Transverse colon (tissue), 4 donors: Measurements from ENCODE around the gene ZFP92. TPM values are rescaled to one million over a fixed set of nuclear protein-coding genes. Genes with fewer than 3 reads are reported as not detected.

Source experiments
- DNase-seq: peaks from one replicate; pipeline ENCODE4 v3.0.0-alpha.2; 2019
- H3K27ac ChIP-seq, 4 donors: fragments of 200-600 bp; sonication (generic); 2 replicates each; pipeline ENCODE4 v1.5.1; 2016 to 2018; ENCODE audit warnings: inconsistent platforms in 4 of 4
- H3K27me3 ChIP-seq: fragments of 200-600 bp; sonication (generic); 2 replicates; pipeline ENCODE4 v1.5.1; 2017; ENCODE audit warnings: inconsistent platforms
- H3K36me3 ChIP-seq, 4 donors: fragments of 200-600 bp; sonication (generic); 2 replicates each; pipeline ENCODE4 v1.5.1; 2017 to 2019; ENCODE audit warnings: inconsistent platforms in 4 of 4
- H3K4me1 ChIP-seq, 4 donors: fragments of 200-600 bp; sonication (generic); 2 replicates each; pipeline ENCODE4 v1.5.1; 2017 to 2020; ENCODE audit warnings: inconsistent platforms in 4 of 4
- H3K4me3 ChIP-seq, 4 donors: fragments of 200-600 bp; sonication (generic); 1 replicate in 1 of 4; 2 replicates in 3 of 4; pipeline versions ENCODE4 v1.5.1 to v1.6.1; 2017 to 2019; ENCODE audit warnings: inconsistent platforms in 4 of 4
- H3K9me3 ChIP-seq, 2 donors: fragments of 200-600 bp; sonication (generic); 2 replicates each; pipeline ENCODE4 v1.5.1; 2017 to 2019; ENCODE audit warnings: inconsistent platforms in 2 of 2
- CTCF ChIP-seq, 5 experiments: fragments of 200-600 bp in 3 of 5; fragments of 450-650 bp in 2 of 5; sonication (generic) in 3 of 5; IDR thresholded peaks; 1 replicate in 2 of 5; 2 replicates in 3 of 5; pipeline ENCODE4 v1.5.1; 2016 to 2017; ENCODE audit warnings: antibody characterized with exemption in 5 of 5, inconsistent platforms in 3 of 5, mild to moderate bottlenecking in 2 of 5, moderate library complexity in 1 of 5
- EP300 ChIP-seq: sonication (generic); formaldehyde crosslinking; IDR thresholded peaks from one replicate; pipeline ENCODE4 v1.6.1; 2017; ENCODE audit warnings: antibody characterized with exemption, low read depth
- POLR2A ChIP-seq: fragments of 450-650 bp; IDR thresholded peaks from one replicate; pipeline ENCODE4 v1.6.1; 2016; ENCODE audit warnings: antibody characterized with exemption, mild to moderate bottlenecking, moderate library complexity
- POLR2AphosphoS5 ChIP-seq, 3 donors: sonication (generic); formaldehyde crosslinking; IDR thresholded peaks; one replicate each; pipeline ENCODE4 v1.6.1; 2016; ENCODE audit warnings: antibody characterized with exemption in 3 of 3
- WGBS, 2 donors: methylation state at CpG; one replicate each; pipeline ENCODE4 v1.1.5; 2018; ENCODE audit warnings: low coverage in 1 of 2; 5-methylcytosine and 5-hydroxymethylcytosine counted together
- in situ Hi-C, 4 donors: fragments of 200-750 bp; cut with MboI; loops; one replicate each; pipeline versions ENCODE4 v1.15.0 to v1.15.1; 2017; ENCODE audit warnings: low sequenced_read_pairs in 3 of 4, low pct_ligation_motif_present in 1 of 4, low pct_unique_long_range_greater_than_20kb in 1 of 4
- intact Hi-C: fragments of 100-400 bp; cut with DNase I; formaldehyde crosslinking; loops from one replicate; pipeline ENCODE4 v1.15.1; 2023; ENCODE audit warnings: low total_unique reads
- small RNA-seq, 4 donors: library from RNA; depleted of rRNA; stranded (forward); fragments of <200 nt; gene quantifications; one replicate each; pipeline ENCODE3, GENCODE V24; 2016
- total RNA-seq, 4 donors: library from RNA; depleted of rRNA; stranded (reverse); fragments of >200 nt; gene quantifications; one replicate each; pipeline ENCODE4 v1.1.0, GENCODE V29; 2016

Gene ZFP92
- total RNA-seq, 4 donors from 2014 or later: 0.27 to 3.0 (median 1.3) TPM

GRCh38 chrX:153457827-153458466 lies 46.7 kb downstream of the ZFP92 start:
- TF ChIP-seq CTCF (IDR thresholded peaks at IDR 0.05): no peak
- TF ChIP-seq POLR2A: no peak
- TF ChIP-seq EP300: no peak
- TF ChIP-seq POLR2AphosphoS5 (IDR thresholded peaks at IDR 0.05): no peak
- Histone ChIP-seq H3K4me3 (no peak overlapping the region), H3K4me1 (no peaks in the 10 kb centered on the region), H3K36me3 (no peaks in the 10 kb centered on the region), H3K27me3 (no peaks in the 10 kb centered on the region), H3K27ac (no peak overlapping the region), H3K9me3 (no peaks in the 10 kb centered on the region)
- WGBS, 2 donors: 89% methylated on average over 17 of the region's 17 CpGs; no CpG with 5 or more reads in 1 of the 2 donors
- intact Hi-C loops (no loop called here), in situ Hi-C loops (no loop called here)
- DNase-seq: no peak

- no peak overlapping the region for H3K27ac ChIP-seq
- in situ Hi-C loops (no loop called here), intact Hi-C loops (no loop called here)
- no peaks in the 10 kb centered on the region for H3K27me3 ChIP-seq
- no peaks in the 10 kb centered on the region for H3K9me3 ChIP-seq
- TF ChIP-seq POLR2A (no peak), EP300 (no peak), POLR2AphosphoS5 (IDR thresholded peaks at IDR 0.05) (no peak), CTCF (IDR thresholded peaks at IDR 0.05) (no peak)
- H3K36me3 ChIP-seq: no peaks in the 10 kb centered on the region
- WGBS, 2 donors: 80 to 83% methylated on average over 1 to 4 of the region's 4 CpGs
- no peak for DNase-seq
- no peak overlapping the region for H3K4me3 ChIP-seq
- H3K4me1 ChIP-seq: no peaks in the 10 kb centered on the region
Observed at GRCh38 chrX:153458476-153458875, 47.2 kb downstream of the ZFP92 start.

GRCh38 chrX:153459986-153460385 lies 48.7 kb downstream of the ZFP92 start:
- no peak for DNase-seq
- H3K27me3 ChIP-seq: no peaks in the 10 kb centered on the region
- H3K9me3 ChIP-seq: no peaks in the 10 kb centered on the region
- intact Hi-C loops (no loop called here), in situ Hi-C loops (no loop called here)
- no peaks in the 10 kb centered on the region for H3K36me3 ChIP-seq
- no peak overlapping the region for H3K27ac ChIP-seq
- 60 to 90% methylated on average over 1 to 4 of the region's 4 CpGs for WGBS, 2 donors
- TF ChIP-seq EP300 (no peak), POLR2A (no peak), POLR2AphosphoS5 (IDR thresholded peaks at IDR 0.05) (no peak), CTCF (IDR thresholded peaks at IDR 0.05) (no peak)
- no peaks in the 10 kb centered on the region for H3K4me1 ChIP-seq
- no peak overlapping the region for H3K4me3 ChIP-seq

- TF ChIP-seq EP300: no peak
- peak; percentile 35 to 50 (median 41) for TF ChIP-seq CTCF (IDR thresholded peaks at IDR 0.05)
- intact Hi-C loops: no loop called here
- H3K27ac ChIP-seq: no peak overlapping the region
- WGBS, 2 donors: 55% methylated on average over 7 of the region's 7 CpGs; no CpG with 5 or more reads in 1 of the 2 donors
- H3K27me3 ChIP-seq: no peaks in the 10 kb centered on the region
- no peaks in the 10 kb centered on the region for H3K9me3 ChIP-seq
- no peaks in the 10 kb centered on the region for H3K4me1 ChIP-seq
- in situ Hi-C loops: no loop called here
- DNase-seq: peak; percentile 31
- no peak overlapping the region for H3K4me3 ChIP-seq
- no peaks in the 10 kb centered on the region for H3K36me3 ChIP-seq
Observed at GRCh38 chrX:153460826-153461225, 49.6 kb downstream of the ZFP92 start.

Small RNA genes within 50 kb of the gene (small RNA-seq; reads per million reads assigned to genes)
- 0 reads per million in 4 donors for gene RN7SL667P

Other genes with a start within 250 kb of the ZFP92 start
- gene MAGEA1, start 232.2 kb upstream of the ZFP92 start, total RNA-seq: not detected
- gene PNMA6F, start 89.7 kb upstream of the ZFP92 start, total RNA-seq: not detected
- gene ZNF275, start 77.3 kb upstream of the ZFP92 start, total RNA-seq: 1 to 10 TPM; 5.6 to 8.8 (median 7.1) TPM
- not detected for gene PNMA6E, start 10.1 kb upstream of the ZFP92 start, total RNA-seq
- gene TREX2, start 34.6 kb downstream of the ZFP92 start, total RNA-seq: 1 to 10 TPM in 2 of 4 donors, under 1 TPM in 1, not detected in 1; 0.55 to 2.0 (median 1.4) TPM
- gene HAUS7, start 59.1 kb downstream of the ZFP92 start, total RNA-seq: 10 to 100 TPM in 3 of 4 donors, 1 to 10 TPM in 1; 7.0 to 34.8 (median 12.4) TPM
- gene BGN, start 83.5 kb downstream of the ZFP92 start, total RNA-seq: 10 to 100 TPM in 2 of 4 donors, 1 to 10 TPM in 2; 3.8 to 67.1 (median 10.5) TPM
- not detected for gene ATP2B3, start 106.2 kb downstream of the ZFP92 start, total RNA-seq
- gene CCNQ, start 187.7 kb downstream of the ZFP92 start, total RNA-seq: 10 to 100 TPM in 3 of 4 donors, 1 to 10 TPM in 1; 5.2 to 32.5 (median 26.8) TPM
- gene DUSP9, start 235.7 kb downstream of the ZFP92 start, total RNA-seq: not detected